Activated naive CD4-positive, alpha-beta T cell treated with Interleukin-2 at 50 U/mL for 16 hours (primary cell): Measurements from ENCODE around the gene DPPA4.

ENCODE experiments used
- DNase-seq: peaks from one replicate; pipeline ENCODE4 v3.0.0-alpha.2; 2020

The DPPA4 gene

GRCh38 chr3:109336291-109336861 lies 970 bp downstream of the DPPA4 start:
- peak; percentile 5 for DNase-seq

- no peak for DNase-seq
Measured at GRCh38 chr3:109334572-109334971, 2.8 kb downstream of the DPPA4 start.

- no peak for DNase-seq
Measured at GRCh38 chr3:109331692-109332091, 5.7 kb downstream of the DPPA4 start.

GRCh38 chr3:109330405-109330804 lies 6.9 kb downstream of the DPPA4 start:
- no peak for DNase-seq

GRCh38 chr3:109328202-109328601 lies 9.1 kb downstream of the DPPA4 start:
- no peak for DNase-seq

- DNase-seq, result no peak
Measured at GRCh38 chr3:109325657-109326056, 11.7 kb downstream of the DPPA4 start.

GRCh38 chr3:109325109-109325508 lies 12.2 kb downstream of the DPPA4 start:
- no peak for DNase-seq

- no peak for DNase-seq
Measured at GRCh38 chr3:109316162-109316730, 21.1 kb downstream of the DPPA4 start, which contains the start of gene DPPA2. Gene DPPA2 (minus strand): TSS chr3:109316517. CDS start chr3:109314542, 1,975 bp downstream.

- DNase-seq, result no peak
Measured at GRCh38 chr3:109313061-109313460, 24.3 kb downstream of the DPPA4 start.

- no peak for DNase-seq
Measured at GRCh38 chr3:109297496-109297895, 39.9 kb downstream of the DPPA4 start.

GRCh38 chr3:109284071-109284470 lies 53.3 kb downstream of the DPPA4 start:
- no peak for DNase-seq

- DNase-seq, result no peak
Measured at GRCh38 chr3:109278546-109278945, 58.8 kb downstream of the DPPA4 start.

GRCh38 chr3:109278141-109278540 lies 59.2 kb downstream of the DPPA4 start:
- no peak for DNase-seq
